ENCODE results near the gene TRIP12.
A peak's percentile ranks its signal among the peaks of the same experiment; 100 is the strongest.
"Not testable (repeated sequence)": the region's sequence is repeated elsewhere in the genome, so short reads cannot be mapped to it uniquely, and the experiment has no call there.

Gene TRIP12

DNA sequence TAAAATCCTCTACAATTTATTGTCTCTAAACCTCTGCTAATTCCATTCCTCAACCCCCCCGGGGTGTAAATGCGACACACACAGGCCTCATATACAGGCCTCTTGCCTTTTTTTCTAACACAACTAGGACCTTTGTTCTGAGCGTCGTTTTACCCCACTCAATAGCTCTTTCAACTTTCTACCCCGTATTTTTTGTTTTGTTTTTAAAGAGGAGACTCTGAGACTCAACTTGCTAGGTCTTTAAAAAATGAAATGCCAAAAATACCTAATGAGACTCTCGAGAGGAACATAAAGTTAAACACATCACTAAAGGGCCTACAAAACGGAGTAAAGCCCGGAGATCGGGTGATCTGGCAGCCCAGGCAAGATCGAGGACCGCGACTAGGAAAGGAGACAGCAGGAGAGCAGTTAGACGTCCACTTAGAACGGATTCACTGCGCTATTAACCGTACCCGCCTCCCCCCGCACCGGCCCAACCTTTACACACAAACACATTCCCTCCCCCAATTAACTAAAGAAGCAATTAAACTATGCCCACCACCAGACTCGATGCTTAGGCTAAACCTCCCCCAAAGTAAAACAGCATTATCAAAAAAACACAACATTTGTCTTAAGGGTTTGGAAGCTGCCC, 1.7 kb downstream of the TRIP12 start:
- DNase-seq (ENCODE audit: low spot score) = peak; percentile 25

DNA sequence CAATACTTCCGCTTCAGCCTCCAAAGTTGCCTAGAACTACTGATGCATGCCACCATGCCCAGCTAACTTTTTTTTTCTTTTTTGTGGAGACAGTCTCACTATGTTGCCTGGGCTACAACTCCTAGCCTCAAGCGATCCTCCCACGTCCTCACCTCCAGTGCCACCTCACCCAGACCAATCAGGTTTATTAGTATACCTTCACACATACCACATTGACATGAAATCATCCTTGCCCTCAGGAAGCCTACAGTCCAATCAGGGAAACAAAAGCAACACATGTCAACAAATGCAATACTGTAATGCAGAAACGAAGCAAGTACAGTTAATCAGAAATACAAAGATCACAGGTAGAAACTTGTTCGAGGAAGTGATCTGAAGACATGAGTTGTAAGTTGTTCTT, 4.0 kb downstream of the TRIP12 start:
- DNase-seq (ENCODE audit: low spot score) = no peak

DNA sequence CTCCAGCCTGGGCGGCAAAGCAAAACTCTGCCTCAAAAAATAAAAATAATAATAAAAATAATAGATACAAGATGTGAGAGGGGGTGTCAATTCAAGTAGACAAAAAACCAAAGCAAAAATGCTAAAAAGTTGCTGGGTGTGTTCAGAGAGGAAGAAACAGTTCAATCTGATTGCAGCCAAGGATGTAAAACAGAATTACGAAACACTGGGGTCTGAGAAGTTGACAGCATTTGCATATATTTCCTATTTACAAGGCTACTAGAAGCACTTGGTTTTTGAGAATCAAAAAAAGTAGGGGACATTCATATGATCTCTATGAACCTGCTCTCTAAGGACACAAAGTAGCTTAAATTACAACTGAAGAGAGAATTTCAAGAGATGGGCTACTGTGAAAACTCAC, 7.6 kb downstream of the TRIP12 start:
- DNase-seq (ENCODE audit: low spot score) = no peak

- no peak for DNase-seq (ENCODE audit: low spot score)
Measured at GRCh38 chr2:229910832-229911412, 10.9 kb downstream of the TRIP12 start.

DNA sequence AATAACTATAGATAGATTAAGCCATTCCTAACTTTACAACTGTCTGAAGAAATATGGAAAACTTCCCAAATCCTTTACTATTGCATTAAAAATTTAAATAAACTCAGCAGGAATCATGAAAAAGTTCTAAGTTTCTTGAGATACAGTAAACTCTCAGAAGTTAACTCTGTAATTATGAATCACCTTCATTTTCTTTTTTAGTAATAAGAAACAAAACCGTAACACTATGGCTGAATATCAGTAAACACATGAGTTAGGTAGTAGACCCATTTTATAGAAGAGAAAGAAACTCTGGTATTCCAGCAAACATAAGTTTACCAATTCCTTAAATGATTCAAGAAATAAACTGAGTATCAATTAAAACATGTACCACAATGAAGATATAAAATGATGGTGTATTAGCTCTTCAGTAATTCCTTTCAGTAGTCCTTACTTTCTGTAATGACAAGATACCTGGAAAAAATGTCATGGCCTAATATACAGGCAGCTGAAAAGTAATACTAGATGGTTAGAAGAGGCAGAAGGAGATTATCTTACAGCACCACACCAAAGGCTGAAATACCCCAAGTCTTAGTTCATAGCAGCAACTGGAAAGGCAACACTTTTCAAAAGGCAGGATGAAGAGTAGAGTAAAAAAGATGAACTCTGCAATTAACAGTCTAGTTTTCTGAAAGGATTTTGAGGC, 11.5 kb downstream of the TRIP12 start:
- DNase-seq (ENCODE audit: low spot score) = no peak

GRCh38 chr2:229909090-229909489, 12.7 kb downstream of the TRIP12 start:
- DNase-seq (ENCODE audit: low spot score) = no peak

GRCh38 chr2:229905601-229906000, 16.2 kb downstream of the TRIP12 start:
- no peak for DNase-seq (ENCODE audit: low spot score)

DNA sequence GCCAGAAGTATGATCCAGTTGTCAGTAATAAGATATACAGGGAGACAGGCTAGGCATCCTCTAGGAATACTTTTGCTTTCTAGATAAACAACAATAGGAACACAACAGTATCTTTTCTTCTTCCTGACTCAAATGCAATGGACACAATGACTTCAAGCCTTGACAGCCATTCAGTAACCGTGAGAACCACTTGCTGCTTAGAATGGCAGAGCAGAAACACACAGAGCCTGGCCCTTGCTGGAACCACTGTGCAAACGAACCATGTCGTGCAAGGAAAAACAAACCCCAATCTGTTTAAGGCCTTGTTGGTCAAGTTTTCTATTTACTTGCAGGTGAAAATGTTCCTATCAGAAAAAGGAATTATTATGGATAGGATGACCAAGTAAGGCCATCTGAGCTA, 18.8 kb downstream of the TRIP12 start:
- DNase-seq (ENCODE audit: low spot score) = no peak

GRCh38 chr2:229901819-229902218, 20.0 kb downstream of the TRIP12 start:
- peak; percentile 79 for DNase-seq (ENCODE audit: low spot score)

- not testable (repeated sequence) for DNase-seq (ENCODE audit: low spot score)
Measured at GRCh38 chr2:229900514-229900913, 21.3 kb downstream of the TRIP12 start.

DNA sequence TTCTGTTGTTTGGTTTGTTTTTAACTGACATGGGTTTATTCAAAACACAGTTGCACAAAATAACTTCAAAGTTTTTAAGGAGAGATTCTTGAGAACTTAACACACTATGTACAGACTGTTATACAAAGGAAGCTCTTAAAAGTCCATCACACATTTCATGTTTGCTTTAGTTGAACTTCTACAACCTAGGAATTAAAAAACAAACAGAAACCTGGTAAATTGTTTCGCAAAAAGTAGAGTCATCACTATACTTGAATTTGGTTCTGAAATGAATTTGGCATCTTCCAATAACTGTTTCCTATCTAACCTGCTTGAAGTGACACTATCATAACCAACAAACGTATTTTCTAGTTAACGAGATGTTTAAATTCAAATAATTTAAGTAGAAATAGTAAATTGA, 21.8 kb downstream of the TRIP12 start:
- DNase-seq (ENCODE audit: low spot score) = no peak

GRCh38 chr2:229899604-229900003, 22.2 kb downstream of the TRIP12 start:
- no peak for DNase-seq (ENCODE audit: low spot score)

- no peak for DNase-seq (ENCODE audit: low spot score)
Measured at GRCh38 chr2:229896857-229897256, 25.0 kb downstream of the TRIP12 start.

GRCh38 chr2:229889023-229889422, 32.8 kb downstream of the TRIP12 start:
- no peak for DNase-seq (ENCODE audit: low spot score)

- DNase-seq (ENCODE audit: low spot score) = no peak
Measured at GRCh38 chr2:229888031-229888430, 33.8 kb downstream of the TRIP12 start.

DNA sequence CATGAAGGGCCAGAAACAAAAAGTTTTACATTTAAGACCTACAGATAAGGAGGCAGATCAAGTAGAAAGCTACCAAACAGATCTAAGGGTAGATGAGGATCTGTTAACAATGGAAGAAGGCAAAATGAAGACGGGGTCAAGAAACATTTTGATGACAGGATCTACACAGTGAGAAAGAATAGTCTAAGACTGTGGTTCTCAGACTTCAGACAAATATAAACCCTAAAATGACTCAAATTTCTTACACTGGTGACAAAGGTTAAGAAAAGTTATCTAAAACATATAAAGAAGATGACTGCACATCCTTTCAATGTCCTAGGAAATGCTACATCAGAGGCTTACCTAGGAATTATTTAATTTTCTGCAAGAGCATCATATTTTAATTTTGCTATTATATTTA, 34.4 kb downstream of the TRIP12 start:
- DNase-seq (ENCODE audit: low spot score) = no peak

GRCh38 chr2:229884775-229885699, 36.8 kb downstream of the TRIP12 start:
- no peak for DNase-seq (ENCODE audit: low spot score)

DNA sequence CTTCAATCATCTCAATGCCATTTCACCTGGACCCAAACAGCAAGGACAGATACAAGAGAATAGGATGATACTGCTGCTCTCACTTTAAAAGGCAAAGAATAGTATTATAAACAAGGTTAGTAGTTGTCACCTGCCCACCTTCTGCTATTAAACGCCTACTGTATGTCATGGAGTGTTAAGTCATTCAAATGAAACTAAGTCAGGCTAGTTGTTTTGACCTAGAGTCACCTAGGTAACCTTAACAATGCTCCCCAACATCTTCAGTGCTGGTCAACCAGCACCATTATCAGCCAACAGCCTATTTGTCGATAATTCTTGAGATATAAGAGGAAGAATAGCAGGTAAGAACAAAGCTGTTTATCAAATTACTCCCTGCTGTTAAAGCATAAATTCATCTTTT, 39.2 kb downstream of the TRIP12 start:
- no peak for DNase-seq (ENCODE audit: low spot score)

GRCh38 chr2:229880892-229881586, 40.8 kb downstream of the TRIP12 start:
- DNase-seq (ENCODE audit: low spot score) = no peak

- no peak for DNase-seq (ENCODE audit: low spot score)
Measured at GRCh38 chr2:229879191-229879950, 42.4 kb downstream of the TRIP12 start.

DNA sequence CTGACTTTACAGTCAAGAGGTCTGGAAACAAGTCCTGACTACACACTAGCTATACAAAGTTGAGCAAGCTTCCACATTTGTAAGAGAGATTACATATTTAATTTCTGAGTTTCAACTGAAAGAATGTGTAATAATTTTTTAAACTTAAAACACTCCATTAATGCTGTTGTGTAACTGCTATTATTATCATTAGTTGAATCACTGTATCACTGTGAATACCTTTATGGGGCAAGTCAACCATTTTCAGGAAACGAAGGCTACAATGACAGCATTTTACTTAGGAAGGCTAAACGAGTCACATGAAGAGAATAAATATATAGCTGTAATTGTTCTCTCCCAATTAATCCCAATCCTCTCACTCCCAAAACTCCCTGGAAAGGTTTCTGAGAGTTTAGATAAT, 46.3 kb downstream of the TRIP12 start:
- no peak for DNase-seq (ENCODE audit: low spot score)
